Mammary epithelial cell (primary cell): ENCODE results near the gene TPP1.

Experiments used
- CTCF ChIP-seq, 2 donors: IDR thresholded peaks in 1 of 2; conservative IDR thresholded peaks in 1 of 2; 2 replicates each; pipeline ENCODE4 v1.5.1; 2011 to 2012; ENCODE audit warnings: inconsistent platforms in 2 of 2, low read length in 2 of 2, mild to moderate bottlenecking in 2 of 2, control low read depth in 1 of 2, low read depth in 1 of 2; ENCODE audit not compliant: insufficient read depth in 1 of 2; ENCODE audit errors: extremely low read depth in 1 of 2
- EZH2 ChIP-seq: IDR thresholded peaks from 2 replicates; pipeline ENCODE4 v1.6.1; 2012; ENCODE audit warnings: low read length, inconsistent platforms, borderline replicate concordance

- TF ChIP-seq EZH2 (no peak), CTCF (conservative IDR thresholded peaks at IDR 0.05 in 1 of 2, IDR thresholded peaks at IDR 0.05 in 1 of 2; ENCODE audit: extremely low read depth in 1 of 2, insufficient read depth in 1 of 2, low read depth in 1 of 2, low read length in 2 of 2) (no peak)
Measured at GRCh38 chr11:6570691-6571427, 48.4 kb downstream of the TPP1 start.
